Transverse colon (tissue), 4 donors: ENCODE results near the gene C5orf24. TPM values are rescaled to one million over a fixed set of nuclear protein-coding genes. Genes with fewer than 3 reads are reported as not detected.

Experiments
- DNase-seq: peaks from one replicate; pipeline ENCODE4 v3.0.0-alpha.2; 2019
- H3K27ac ChIP-seq, 4 donors: fragments of 200-600 bp; sonication (generic); 2 replicates each; pipeline ENCODE4 v1.5.1; 2016 to 2018; ENCODE audit warnings: inconsistent platforms in 4 of 4
- H3K27me3 ChIP-seq: fragments of 200-600 bp; sonication (generic); 2 replicates; pipeline ENCODE4 v1.5.1; 2017; ENCODE audit warnings: inconsistent platforms
- H3K36me3 ChIP-seq, 4 donors: fragments of 200-600 bp; sonication (generic); 2 replicates each; pipeline ENCODE4 v1.5.1; 2017 to 2019; ENCODE audit warnings: inconsistent platforms in 4 of 4
- H3K4me1 ChIP-seq, 4 donors: fragments of 200-600 bp; sonication (generic); 2 replicates each; pipeline ENCODE4 v1.5.1; 2017 to 2020; ENCODE audit warnings: inconsistent platforms in 4 of 4
- H3K4me3 ChIP-seq, 4 donors: fragments of 200-600 bp; sonication (generic); 1 replicate in 1 of 4; 2 replicates in 3 of 4; pipeline versions ENCODE4 v1.5.1 to v1.6.1; 2017 to 2019; ENCODE audit warnings: inconsistent platforms in 4 of 4
- H3K9me3 ChIP-seq, 2 donors: fragments of 200-600 bp; sonication (generic); 2 replicates each; pipeline ENCODE4 v1.5.1; 2017 to 2019; ENCODE audit warnings: inconsistent platforms in 2 of 2
- CTCF ChIP-seq, 5 experiments: fragments of 200-600 bp in 3 of 5; fragments of 450-650 bp in 2 of 5; sonication (generic) in 3 of 5; IDR thresholded peaks; 1 replicate in 2 of 5; 2 replicates in 3 of 5; pipeline ENCODE4 v1.5.1; 2016 to 2017; ENCODE audit warnings: antibody characterized with exemption in 5 of 5, inconsistent platforms in 3 of 5, mild to moderate bottlenecking in 2 of 5, moderate library complexity in 1 of 5
- EP300 ChIP-seq: sonication (generic); formaldehyde crosslinking; IDR thresholded peaks from one replicate; pipeline ENCODE4 v1.6.1; 2017; ENCODE audit warnings: antibody characterized with exemption, low read depth
- POLR2A ChIP-seq: fragments of 450-650 bp; IDR thresholded peaks from one replicate; pipeline ENCODE4 v1.6.1; 2016; ENCODE audit warnings: antibody characterized with exemption, mild to moderate bottlenecking, moderate library complexity
- POLR2AphosphoS5 ChIP-seq, 3 donors: sonication (generic); formaldehyde crosslinking; IDR thresholded peaks; one replicate each; pipeline ENCODE4 v1.6.1; 2016; ENCODE audit warnings: antibody characterized with exemption in 3 of 3
- WGBS, 2 donors: methylation state at CpG; one replicate each; pipeline ENCODE4 v1.1.5; 2018; ENCODE audit warnings: low coverage in 1 of 2; 5-methylcytosine and 5-hydroxymethylcytosine counted together
- in situ Hi-C, 4 donors: fragments of 200-750 bp; cut with MboI; loops; one replicate each; pipeline versions ENCODE4 v1.15.0 to v1.15.1; 2017; ENCODE audit warnings: low sequenced_read_pairs in 3 of 4, low pct_ligation_motif_present in 1 of 4, low pct_unique_long_range_greater_than_20kb in 1 of 4
- intact Hi-C: fragments of 100-400 bp; cut with DNase I; formaldehyde crosslinking; loops from one replicate; pipeline ENCODE4 v1.15.1; 2023; ENCODE audit warnings: low total_unique reads
- total RNA-seq, 4 donors: library from RNA; depleted of rRNA; stranded (reverse); fragments of >200 nt; gene quantifications; one replicate each; pipeline ENCODE4 v1.1.0, GENCODE V29; 2016

The C5orf24 gene
- total RNA-seq, 4 donors from 2014 or later: 22.8 to 41.9 (median 34.9) TPM

- intact Hi-C loops: no loop called here
- H3K36me3 ChIP-seq: peaks cover 0 to 60% (median 27%) of the 10 kb centered on the region in 4 donors
These were observed 31.9 kb upstream of the C5orf24 start for GRCh38 chr5:134813827-134814226.

GRCh38 chr5:134817006-134817405, 28.8 kb upstream of the C5orf24 start:
- Histone ChIP-seq H3K27ac (no peak overlapping the region), H3K27me3 (no peaks in the 10 kb centered on the region), H3K36me3 (peaks cover 0 to 66% (median 30%) of the 10 kb centered on the region in 4 donors), H3K4me1 (no peaks in the 10 kb centered on the region), H3K9me3 (no peaks in the 10 kb centered on the region), H3K4me3 (no peak overlapping the region)
- intact Hi-C loops: no loop called here
- in situ Hi-C loops: no loop called here
- TF ChIP-seq EP300: no peak
- WGBS, 2 donors: 87 to 94% methylated on average over 4 of the region's 4 CpGs
- DNase-seq: no peak

More at GRCh38 chr5:134813827-134814226, 31.9 kb upstream of the C5orf24 start:
- no peak for DNase-seq
- Histone ChIP-seq H3K9me3 (no peaks in the 10 kb centered on the region), H3K4me1 (no peaks in the 10 kb centered on the region), H3K27ac (no peak overlapping the region), H3K4me3 (no peak overlapping the region), H3K27me3 (no peaks in the 10 kb centered on the region)
- TF ChIP-seq CTCF (IDR thresholded peaks at IDR 0.05): no peak
- TF ChIP-seq POLR2AphosphoS5 (IDR thresholded peaks at IDR 0.05): no peak
- no peak for TF ChIP-seq POLR2A
- TF ChIP-seq EP300: no peak
- in situ Hi-C loops: no loop called here

- WGBS, 2 donors: 83 to 86% methylated on average over 1 to 4 of the region's 4 CpGs
- Histone ChIP-seq H3K4me1 (no peaks in the 10 kb centered on the region), H3K9me3 (no peaks in the 10 kb centered on the region), H3K27ac (no peak overlapping the region), H3K4me3 (no peak overlapping the region), H3K36me3 (peaks cover 0 to 68% (median 30%) of the 10 kb centered on the region in 4 donors), H3K27me3 (no peaks in the 10 kb centered on the region)
- intact Hi-C loops: no loop called here
- DNase-seq: no peak
- in situ Hi-C loops: no loop called here
- TF ChIP-seq CTCF (IDR thresholded peaks at IDR 0.05): no peak
- no peak for TF ChIP-seq EP300
- no peak for TF ChIP-seq POLR2A
- no peak for TF ChIP-seq POLR2AphosphoS5 (IDR thresholded peaks at IDR 0.05)
These were observed 27.0 kb upstream of the C5orf24 start for GRCh38 chr5:134818776-134819175.

- TF ChIP-seq POLR2A: no peak
- TF ChIP-seq CTCF (IDR thresholded peaks at IDR 0.05): no peak
- no peak for TF ChIP-seq POLR2AphosphoS5 (IDR thresholded peaks at IDR 0.05)
- no peak for TF ChIP-seq EP300
- WGBS, 2 donors: 89 to 96% methylated on average over 3 to 4 of the region's 4 CpGs
- in situ Hi-C loops (no loop called here), intact Hi-C loops (no loop called here)
- no peak for DNase-seq
- H3K27me3 ChIP-seq: no peaks in the 10 kb centered on the region
- H3K9me3 ChIP-seq: no peaks in the 10 kb centered on the region
- peaks cover 0 to 61% (median 31%) of the 10 kb centered on the region in 4 donors for H3K36me3 ChIP-seq
- H3K27ac ChIP-seq: no peak overlapping the region
- H3K4me1 ChIP-seq: no peaks in the 10 kb centered on the region
- no peak overlapping the region for H3K4me3 ChIP-seq
These were observed 26.3 kb upstream of the C5orf24 start for GRCh38 chr5:134819407-134819963.

GRCh38 chr5:134821841-134822240, 23.9 kb upstream of the C5orf24 start:
- Histone ChIP-seq H3K4me1 (no peaks in the 10 kb centered on the region), H3K9me3 (no peaks in the 10 kb centered on the region), H3K4me3 (no peak overlapping the region), H3K27me3 (no peaks in the 10 kb centered on the region), H3K36me3 (peaks cover 0 to 52% (median 25%) of the 10 kb centered on the region in 4 donors), H3K27ac (no peak overlapping the region)
- no peak for TF ChIP-seq POLR2AphosphoS5 (IDR thresholded peaks at IDR 0.05)
- TF ChIP-seq EP300: no peak
- TF ChIP-seq CTCF (IDR thresholded peaks at IDR 0.05): no peak
- TF ChIP-seq POLR2A: no peak
- WGBS, 2 donors: 87 to 97% methylated on average over 3 to 7 of the region's 7 CpGs
- in situ Hi-C loops (no loop called here), intact Hi-C loops (no loop called here)
- DNase-seq: no peak
